ENCODE results near the gene ESPL1. TPM values are rescaled to one million over a fixed set of nuclear protein-coding genes. Genes with fewer than 3 reads are reported as not detected.

ESPL1 gene
- polyA plus RNA-seq, 1 donor (not counting 4 experiments of a cell fraction or from before 2014, with no cell fraction given) = 3.7 TPM

- Histone ChIP-seq H2AFZ (ENCODE audit: control insufficient read depth, low read length) (peak overlapping the region; percentile 84), H3K27ac (ENCODE audit: control insufficient read depth, insufficient read depth, low read length) (peak overlapping the region; percentile 53), H3K79me2 (ENCODE audit: control insufficient read depth, insufficient read depth, low read length) (peaks cover 17% of the 10 kb centered on the region), H3K27me3 (ENCODE audit: control insufficient read depth, extremely low read depth, insufficient read depth, low read length) (no peaks in the 10 kb centered on the region), H3K4me1 (ENCODE audit: control insufficient read depth, extremely low read depth, insufficient read depth, low read length) (peaks cover 20% of the 10 kb centered on the region), H3K36me3 (ENCODE audit: control insufficient read depth in 2 of 2, extremely low read depth in 1 of 2, insufficient read depth in 2 of 2, low read length in 2 of 2) (peaks cover 9 to 17% of the 10 kb centered on the region in 2 experiments), H3K4me3 (ENCODE audit: control insufficient read depth in 2 of 3, extremely low read depth in 1 of 3, insufficient read depth in 2 of 3, low read depth in 1 of 3, low read length in 3 of 3) (peak overlapping the region; percentile 77 to 95 (median 90)), H4K20me1 (ENCODE audit: control insufficient read depth, extremely low read depth, insufficient read depth, low read length) (no peaks in the 10 kb centered on the region), H3K4me2 (ENCODE audit: control insufficient read depth, extremely low read depth, insufficient read depth, low read depth, low read length) (peak overlapping the region; percentile 78), H3K9me1 (ENCODE audit: control insufficient read depth, extremely low read depth, insufficient read depth, low read length) (no peaks in the 10 kb centered on the region), H3K9ac (ENCODE audit: control insufficient read depth, extremely low read depth, insufficient read depth, low read length) (peak overlapping the region; percentile 87), H3K9me3 (ENCODE audit: control insufficient read depth, low read depth, low read length) (no peaks in the 10 kb centered on the region)
- no peak for TF ChIP-seq CTCF (optimal IDR thresholded peaks at IDR 0.05 in 1 of 3, IDR thresholded peaks at IDR 0.05 in 1 of 3, conservative IDR thresholded peaks at IDR 0.05 in 1 of 3; ENCODE audit: extremely low read depth in 1 of 3, insufficient read depth in 2 of 3, low read length in 3 of 3)
- TF ChIP-seq EZH2 (IDR thresholded peaks at IDR 0.05; ENCODE audit: low read length) = no peak
- DNase-seq (ENCODE audit: low read depth, low spot score) (no peak), FAIRE-seq (no peak)
- dilution Hi-C loops (cut with MboI; ENCODE audit: extremely low pct_ligation_motif_present, low sequenced_read_pairs) = no loop called here
Measured at GRCh38 chr12:53252349-53252916, 15.7 kb upstream of the ESPL1 start.

DNA sequence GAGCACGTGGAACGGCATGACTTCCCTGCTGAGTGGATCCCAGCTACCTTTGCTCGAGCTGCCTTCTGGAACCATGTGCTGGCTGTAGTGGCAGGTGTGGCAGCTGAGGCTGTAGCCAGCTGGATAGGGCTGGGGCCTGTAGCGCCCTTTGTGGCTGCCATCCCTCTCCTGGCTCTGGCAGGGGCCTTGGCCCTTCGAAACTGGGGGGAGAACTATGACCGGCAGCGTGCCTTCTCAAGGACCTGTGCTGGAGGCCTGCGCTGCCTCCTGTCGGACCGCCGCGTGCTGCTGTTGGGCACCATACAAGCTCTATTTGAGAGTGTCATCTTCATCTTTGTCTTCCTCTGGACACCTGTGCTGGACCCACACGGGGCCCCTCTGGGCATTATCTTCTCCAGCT is 14.8 kb upstream of the ESPL1 start:
- peaks cover 9 to 17% of the 10 kb centered on the region in 2 experiments for H3K36me3 ChIP-seq (ENCODE audit: control insufficient read depth in 2 of 2, extremely low read depth in 1 of 2, insufficient read depth in 2 of 2, low read length in 2 of 2)
- no peak for TF ChIP-seq CTCF (optimal IDR thresholded peaks at IDR 0.05 in 1 of 3, IDR thresholded peaks at IDR 0.05 in 1 of 3, conservative IDR thresholded peaks at IDR 0.05 in 1 of 3; ENCODE audit: extremely low read depth in 1 of 3, insufficient read depth in 2 of 3, low read length in 3 of 3)
- no peak for TF ChIP-seq EZH2 (IDR thresholded peaks at IDR 0.05; ENCODE audit: low read length)
- peak overlapping the region; percentile 78 for H3K4me2 ChIP-seq (ENCODE audit: control insufficient read depth, extremely low read depth, insufficient read depth, low read depth, low read length)
- no peaks in the 10 kb centered on the region for H3K27me3 ChIP-seq (ENCODE audit: control insufficient read depth, extremely low read depth, insufficient read depth, low read length)
- H3K79me2 ChIP-seq (ENCODE audit: control insufficient read depth, insufficient read depth, low read length) = peaks cover 17% of the 10 kb centered on the region
- DNase-seq (ENCODE audit: low read depth, low spot score) = no peak
- no peaks in the 10 kb centered on the region for H3K9me1 ChIP-seq (ENCODE audit: control insufficient read depth, extremely low read depth, insufficient read depth, low read length)
- no peaks in the 10 kb centered on the region for H3K9me3 ChIP-seq (ENCODE audit: control insufficient read depth, low read depth, low read length)
- no peak for FAIRE-seq
- dilution Hi-C loops (cut with MboI; ENCODE audit: extremely low pct_ligation_motif_present, low sequenced_read_pairs) = no loop called here
- H3K9ac ChIP-seq (ENCODE audit: control insufficient read depth, extremely low read depth, insufficient read depth, low read length) = no peak overlapping the region
- peaks cover 20% of the 10 kb centered on the region for H3K4me1 ChIP-seq (ENCODE audit: control insufficient read depth, extremely low read depth, insufficient read depth, low read length)
- H3K4me3 ChIP-seq (ENCODE audit: control insufficient read depth in 2 of 3, extremely low read depth in 1 of 3, insufficient read depth in 2 of 3, low read depth in 1 of 3, low read length in 3 of 3) = peak overlapping the region in 2 of 3 experiments; percentile 90 to 95
- no peak overlapping the region for H3K27ac ChIP-seq (ENCODE audit: control insufficient read depth, insufficient read depth, low read length)
- no peaks in the 10 kb centered on the region for H4K20me1 ChIP-seq (ENCODE audit: control insufficient read depth, extremely low read depth, insufficient read depth, low read length)
- no peak overlapping the region for H2AFZ ChIP-seq (ENCODE audit: control insufficient read depth, low read length)
